SKM-1 treated with dmso at 0.1 percent for 144 hours (cell line): ENCODE data around the gene TM9SF3.
"Not testable (repeated sequence)": the region's sequence is repeated elsewhere in the genome, so short reads cannot be mapped to it uniquely, and the experiment has no call there.

ENCODE experiments used
- DNase-seq: peaks from one replicate; lab custom pipeline; 2025; ENCODE audit not compliant: unreplicated experiment; lab: John Stamatoyannopoulos, UW

The TM9SF3 gene

GRCh38 chr10:96600337-96600736 is 13.5 kb upstream of the TM9SF3 start:
- no peak for DNase-seq

GRCh38 chr10:96598846-96599245 is 12.0 kb upstream of the TM9SF3 start:
- no peak for DNase-seq

GRCh38 chr10:96596422-96597407 is 9.9 kb upstream of the TM9SF3 start:
- no peak for DNase-seq

GRCh38 chr10:96595741-96596140 is 8.9 kb upstream of the TM9SF3 start:
- no peak for DNase-seq

GRCh38 chr10:96591946-96592345 is 5.1 kb upstream of the TM9SF3 start:
- DNase-seq: no peak

GRCh38 chr10:96588616-96589419 is 2.0 kb upstream of the TM9SF3 start:
- DNase-seq: no peak

GRCh38 chr10:96588060-96588554 is 1.3 kb upstream of the TM9SF3 start:
- DNase-seq: no peak

GRCh38 chr10:96587264-96588059 is 650 bp upstream of the TM9SF3 start:
- peak; percentile 38 for DNase-seq

- DNase-seq: no peak
These were observed 935 bp downstream of the TM9SF3 start for GRCh38 chr10:96585736-96586418.

GRCh38 chr10:96584474-96584873 is 2.3 kb downstream of the TM9SF3 start:
- no peak for DNase-seq

- DNase-seq: no peak
These were observed 2.8 kb downstream of the TM9SF3 start for GRCh38 chr10:96584035-96584434.

GRCh38 chr10:96579133-96579532 is 7.7 kb downstream of the TM9SF3 start:
- DNase-seq: no peak

- no peak for DNase-seq
These were observed 8.2 kb downstream of the TM9SF3 start for GRCh38 chr10:96578633-96579032.

- DNase-seq: no peak
These were observed 8.8 kb downstream of the TM9SF3 start for GRCh38 chr10:96578022-96578421.

GRCh38 chr10:96577069-96577468 is 9.7 kb downstream of the TM9SF3 start:
- DNase-seq: no peak

- DNase-seq: no peak
These were observed 10.4 kb downstream of the TM9SF3 start for GRCh38 chr10:96576277-96576980.

- not testable (repeated sequence) for DNase-seq
These were observed 12.2 kb downstream of the TM9SF3 start for GRCh38 chr10:96574564-96574963.

GRCh38 chr10:96573036-96573435 is 13.8 kb downstream of the TM9SF3 start:
- no peak for DNase-seq
